HG03139 (cell line): ENCODE measurements around the gene OR5C1.
"Not testable (repeated sequence)": the region's sequence is repeated elsewhere in the genome, so short reads cannot be mapped to it uniquely, and the experiment has no call there.

Source experiments
- ATAC-seq: cut with Tn5 transposase; IDR thresholded peaks from one replicate; pipeline ENCODE4 v1.9.1; 2021; ENCODE audit not compliant: unreplicated experiment

Gene OR5C1

GRCh38 chr9:122788831-122789230 is at the start of gene OR5C1:
OR5C1 (plus strand) TSS chr9:122788933; CDS start chr9:122788933, 0 bp downstream.
- ATAC-seq = no peak

- no peak for ATAC-seq
Measured at GRCh38 chr9:122742003-122742402, 46.7 kb upstream of the OR5C1 start, which contains the start of gene OR1L6. OR1L6 (plus strand) TSS chr9:122742303; CDS start chr9:122749848, 7,545 bp downstream.

GRCh38 chr9:122754825-122755224 is 33.9 kb upstream of the OR5C1 start:
- no peak for ATAC-seq

GRCh38 chr9:122767817-122768216 is 20.9 kb upstream of the OR5C1 start:
- no peak for ATAC-seq

GRCh38 chr9:122777052-122777451 is 11.7 kb upstream of the OR5C1 start:
- ATAC-seq = no peak

- ATAC-seq = no peak
Measured at GRCh38 chr9:122777935-122778627, 10.7 kb upstream of the OR5C1 start.

GRCh38 chr9:122779181-122779580 is 9.6 kb upstream of the OR5C1 start:
- ATAC-seq = no peak

- ATAC-seq = no peak
Measured at GRCh38 chr9:122780026-122780425, 8.7 kb upstream of the OR5C1 start.

GRCh38 chr9:122781671-122782070 is 7.1 kb upstream of the OR5C1 start:
- ATAC-seq = no peak

- ATAC-seq = no peak
Measured at GRCh38 chr9:122785269-122785668, 3.5 kb upstream of the OR5C1 start.

- no peak for ATAC-seq
Measured at GRCh38 chr9:122786338-122786737, 2.4 kb upstream of the OR5C1 start.

GRCh38 chr9:122789256-122790046 is 718 bp downstream of the OR5C1 start:
- ATAC-seq = no peak

GRCh38 chr9:122791872-122792669 is 3.3 kb downstream of the OR5C1 start:
- ATAC-seq = no peak

GRCh38 chr9:122797316-122798063 is 8.8 kb downstream of the OR5C1 start:
- ATAC-seq = no peak

- no peak for ATAC-seq
Measured at GRCh38 chr9:122800066-122801060, 11.6 kb downstream of the OR5C1 start, which contains the start of gene OR1K1. OR1K1 (plus strand) TSS chr9:122800123; CDS start chr9:122800123, 0 bp downstream.

- no peak for ATAC-seq
Measured at GRCh38 chr9:122806661-122807060, 17.9 kb downstream of the OR5C1 start.

- no peak for ATAC-seq
Measured at GRCh38 chr9:122807271-122807900, 18.7 kb downstream of the OR5C1 start.

- ATAC-seq = no peak
Measured at GRCh38 chr9:122808141-122808540, 19.4 kb downstream of the OR5C1 start.

GRCh38 chr9:122809261-122809660 is 20.5 kb downstream of the OR5C1 start:
- not testable (repeated sequence) for ATAC-seq
